ENCODE measurements around the gene PPP2R3A.

GRCh38 chr3:135917927-135918597 lies 47.5 kb upstream of the PPP2R3A start:
- no peak for TF ChIP-seq CTCF (IDR thresholded peaks at IDR 0.05; ENCODE audit: low read length)
- TF ChIP-seq EZH2phosphoT487 (IDR thresholded peaks at IDR 0.05; ENCODE audit: low read length): no peak
